GM19023 (cell line): ENCODE data around the gene ZNF664.

Experiments
- ATAC-seq: cut with Tn5 transposase; IDR thresholded peaks from one replicate; pipeline ENCODE4 v1.9.1; 2021; ENCODE audit warnings: mild to moderate bottlenecking, moderate library complexity; ENCODE audit not compliant: unreplicated experiment

ZNF664 gene

DNA sequence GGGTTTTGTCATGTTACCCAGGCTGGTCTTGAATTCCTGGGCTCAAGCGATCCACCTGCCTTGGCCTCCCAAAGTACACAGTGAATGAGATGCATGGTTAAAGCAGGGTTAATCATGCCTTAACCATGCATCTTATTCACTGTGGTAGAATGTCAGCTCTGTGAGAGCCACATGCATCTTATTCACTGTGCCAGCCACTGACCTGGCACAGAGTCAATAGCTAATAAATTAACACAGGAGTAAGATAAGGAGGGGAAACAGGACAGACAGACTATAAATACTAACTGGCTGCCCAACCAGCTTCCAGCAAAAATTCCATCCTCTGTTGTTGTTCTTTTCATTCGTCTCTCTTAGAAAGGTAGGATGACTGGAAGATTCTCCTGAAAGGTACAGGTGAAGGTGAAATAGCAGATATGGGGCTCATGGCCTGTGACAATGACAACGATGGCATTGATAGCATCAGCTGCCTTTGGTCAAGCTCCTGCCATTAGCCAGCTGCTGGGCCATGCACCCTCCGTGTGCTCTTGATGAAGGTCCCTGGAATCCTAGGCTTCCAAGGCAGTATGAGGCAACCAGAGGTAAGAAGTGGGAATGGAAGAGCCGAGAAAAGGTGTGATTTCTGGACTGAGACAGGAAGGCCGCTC, 76.6 kb downstream of the ZNF664 start:
- ATAC-seq: no peak

DNA sequence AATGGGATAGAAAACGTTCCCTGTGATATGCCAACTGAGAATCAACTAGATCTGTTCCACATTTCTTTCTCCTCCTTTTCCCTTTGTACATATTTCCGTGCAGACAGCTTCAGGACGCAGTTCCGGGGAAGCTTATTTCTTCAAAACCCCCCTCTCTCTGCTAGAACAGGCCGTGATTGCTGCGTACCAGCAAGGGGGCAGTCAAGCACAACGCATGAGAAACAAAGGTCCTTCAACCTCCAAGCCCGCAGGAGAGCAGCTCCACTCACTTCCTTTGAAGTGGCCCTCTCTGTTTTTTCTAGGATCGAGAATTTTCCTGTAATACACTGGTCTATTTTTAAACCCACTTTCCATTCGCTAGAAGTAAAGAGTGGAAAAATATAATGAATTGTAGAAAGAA, 80.8 kb downstream of the ZNF664 start:
- no peak for ATAC-seq

DNA sequence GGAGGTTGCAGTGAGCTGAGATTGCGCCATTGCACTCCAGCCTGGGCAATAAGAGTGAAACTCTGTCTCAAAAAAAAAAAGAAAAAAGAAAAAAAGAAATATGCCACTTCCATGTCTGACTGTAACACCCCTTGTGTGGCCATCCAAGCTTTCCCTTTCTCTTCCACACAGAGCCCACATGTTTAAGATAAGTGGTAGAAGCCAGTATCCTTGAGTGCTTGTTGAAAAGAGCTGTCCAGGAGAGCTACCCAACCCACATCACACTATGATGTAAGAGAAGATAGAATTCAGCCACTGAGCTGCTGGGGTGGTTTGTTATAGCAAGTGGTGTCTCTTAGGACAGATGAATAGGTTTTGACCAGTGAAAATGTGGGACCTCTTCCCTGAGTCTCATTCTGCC, 82.1 kb downstream of the ZNF664 start:
- no peak for ATAC-seq

DNA sequence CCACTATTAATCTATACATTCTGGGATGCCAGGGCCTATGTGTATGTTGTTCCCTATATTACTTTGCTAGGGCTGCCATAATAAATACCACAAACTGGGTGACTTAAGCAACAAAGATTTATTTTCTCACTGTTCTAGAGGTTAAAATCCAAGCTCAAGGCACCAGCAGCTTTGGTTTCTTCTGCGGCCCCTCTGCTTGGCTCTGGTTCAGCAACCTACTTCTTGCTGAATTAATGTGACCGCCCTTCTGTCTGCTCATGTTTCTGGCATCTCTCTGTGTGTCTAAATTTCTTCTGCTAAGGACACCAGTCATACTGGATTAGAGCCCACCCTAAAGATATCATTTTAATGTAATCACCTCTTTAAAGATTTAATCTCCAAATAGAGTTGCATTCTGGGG, 84.7 kb downstream of the ZNF664 start:
- no peak for ATAC-seq

DNA sequence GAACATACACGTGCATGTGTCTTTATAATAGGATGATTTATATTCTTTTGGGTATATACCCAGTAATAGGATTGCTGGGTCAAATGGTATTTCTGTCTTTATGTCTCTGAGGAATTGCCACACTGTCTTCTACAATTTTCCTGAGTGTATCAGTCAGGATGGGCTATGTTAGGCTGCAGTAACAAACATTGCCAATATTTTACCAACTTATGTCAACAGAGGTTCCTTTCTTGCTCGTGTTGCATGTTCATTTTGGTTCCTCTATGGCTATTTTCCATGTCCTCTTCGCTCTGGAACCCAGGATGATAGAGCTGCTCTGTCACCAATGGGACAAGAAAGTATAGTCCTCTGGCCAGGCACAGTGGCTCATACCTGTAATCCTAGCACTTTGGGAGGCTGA, 86.7 kb downstream of the ZNF664 start:
- ATAC-seq: no peak
